H1 (cell line): ENCODE data around the gene KYNU. TPM values are rescaled to one million over a fixed set of nuclear protein-coding genes. Genes with fewer than 3 reads are reported as not detected.

Experiments
- CHD2 ChIP-seq: IDR thresholded peaks from 2 replicates; pipeline ENCODE4 v1.6.1; 2012; ENCODE audit warnings: low read length, improper control_type of control experiment
- GTF2F1 ChIP-seq: IDR thresholded peaks from 2 replicates; pipeline ENCODE4 v1.6.1; 2012; ENCODE audit warnings: low read depth, low read length, improper control_type of control experiment, borderline replicate concordance
- NANOG ChIP-seq: IDR thresholded peaks from 2 replicates; pipeline ENCODE4 v1.6.1; 2011; ENCODE audit warnings: low read length, low read depth, mild to moderate bottlenecking, inconsistent platforms; ENCODE audit not compliant: insufficient read depth, poor library complexity, severe bottlenecking
- TAF1 ChIP-seq: IDR thresholded peaks from 2 replicates; pipeline ENCODE4 v1.6.1; 2011; ENCODE audit warnings: mild to moderate bottlenecking, low read depth, low read length
- polyA plus RNA-seq, 7 experiments: library from polyadenylated mRNA; depleted of rRNA in 3 of 7; stranded (reverse) in 5 of 7; unstranded in 2 of 7; fragments of >200 nt in 5 of 7; fragments of 200-250 nt in 2 of 7; gene quantifications; 1 replicate in 5 of 7; 2 replicates in 1 of 7; 4 replicates in 1 of 7; pipeline versions ENCODE4 v1.2.1 to v1.2.3, GENCODE V29; 2011 to 2013; ENCODE audit warnings: missing spikeins in 2 of 7, mixed read lengths in 2 of 7
- total RNA-seq: library from RNA; stranded (reverse); fragmentation: NEBNext Ultra II Directional; extraction: Animal tissue kit (Norgen Biotek cat#: 25700); gene quantifications from 2 replicates; pipeline ENCODE4 v1.2.1, GENCODE V29; 2021

The KYNU gene
- total and polyA plus RNA-seq, 2 of the 8 experiments (the other 6 are each of a cell fraction or from before 2014, with no cell fraction given), result 0.09 to 0.13 TPM

GRCh38 chr2:142878031-142878678, 691 bp downstream of the KYNU start (continued):
- no peak for TF ChIP-seq GTF2F1
- TF ChIP-seq NANOG, result no peak
- TF ChIP-seq CHD2, result no peak
- no peak for TF ChIP-seq TAF1
